NCI-H2107 treated with DMSO at 0.1 percent for 48 hours (cell line): ENCODE data around the gene ACOXL.
A peak's percentile ranks its signal among the peaks of the same experiment; 100 is the strongest.

ENCODE experiments used
- DNase-seq: peaks from one replicate; lab custom pipeline; 2025; ENCODE audit not compliant: unreplicated experiment; lab: John Stamatoyannopoulos, UW

The ACOXL gene

DNA sequence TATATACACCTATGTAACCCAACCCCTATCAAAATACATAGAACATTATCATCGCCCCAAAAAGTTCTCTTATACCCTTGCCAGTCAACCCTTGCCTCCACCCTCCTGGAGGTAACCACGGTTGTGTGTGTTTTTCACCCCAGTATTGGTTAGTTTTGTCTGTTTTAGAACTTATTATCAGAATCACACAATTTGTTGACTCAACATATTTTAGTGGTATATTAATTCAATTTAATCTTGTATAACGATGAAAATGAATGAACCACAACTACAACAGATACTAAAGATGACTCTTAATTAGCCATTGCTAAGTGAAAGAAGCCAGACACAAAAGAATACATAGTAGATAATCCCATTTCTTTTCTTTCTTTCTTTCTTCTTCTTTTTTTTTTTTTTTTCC is 19.3 kb downstream of the ACOXL start:
- no peak for DNase-seq

DNA sequence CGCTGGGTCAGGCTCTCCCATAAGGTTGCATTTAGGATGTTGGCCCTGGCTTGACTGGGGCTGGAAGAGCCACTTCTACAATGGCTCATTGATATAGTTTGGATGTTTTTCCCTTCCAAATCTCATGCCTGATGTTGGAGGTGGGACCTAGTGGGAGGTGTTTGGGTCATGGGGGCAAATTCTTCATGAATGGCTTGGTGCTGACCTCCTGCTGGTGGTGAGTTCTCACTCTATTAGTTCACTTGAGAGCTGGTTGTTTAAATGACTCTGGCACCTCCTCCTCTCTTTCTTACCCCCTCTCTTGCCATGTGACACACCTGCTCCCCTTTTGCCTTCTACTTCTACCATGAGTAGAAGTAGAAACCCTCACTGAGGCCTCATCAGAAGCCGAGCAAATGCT is 20.5 kb downstream of the ACOXL start:
- DNase-seq = no peak

GRCh38 chr2:110755491-110756078 is 23.2 kb downstream of the ACOXL start:
- DNase-seq = no peak

- no peak for DNase-seq
Observed at GRCh38 chr2:110759411-110759810, 27.0 kb downstream of the ACOXL start.

GRCh38 chr2:110764931-110765330 is 32.6 kb downstream of the ACOXL start:
- DNase-seq = no peak

DNA sequence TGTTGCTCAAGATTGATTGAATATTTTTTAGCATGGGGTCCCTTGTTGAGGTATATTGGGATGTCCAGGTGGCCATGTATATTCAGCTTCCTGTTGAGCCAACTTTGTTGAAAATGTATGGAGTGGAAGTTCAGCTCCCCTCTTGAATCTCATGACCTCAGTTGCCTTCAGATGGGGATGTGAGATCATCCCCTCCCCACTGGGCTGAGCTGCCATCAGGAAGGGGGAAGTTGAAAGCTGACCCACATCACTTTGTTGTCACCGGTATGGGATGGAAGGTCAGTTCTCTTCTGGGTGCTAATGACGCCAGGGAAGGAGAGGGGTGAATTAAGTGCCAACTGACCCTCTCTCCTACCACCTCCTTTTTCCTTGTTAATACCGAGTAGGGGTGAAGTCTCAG is 33.9 kb downstream of the ACOXL start:
- no peak for DNase-seq

DNA sequence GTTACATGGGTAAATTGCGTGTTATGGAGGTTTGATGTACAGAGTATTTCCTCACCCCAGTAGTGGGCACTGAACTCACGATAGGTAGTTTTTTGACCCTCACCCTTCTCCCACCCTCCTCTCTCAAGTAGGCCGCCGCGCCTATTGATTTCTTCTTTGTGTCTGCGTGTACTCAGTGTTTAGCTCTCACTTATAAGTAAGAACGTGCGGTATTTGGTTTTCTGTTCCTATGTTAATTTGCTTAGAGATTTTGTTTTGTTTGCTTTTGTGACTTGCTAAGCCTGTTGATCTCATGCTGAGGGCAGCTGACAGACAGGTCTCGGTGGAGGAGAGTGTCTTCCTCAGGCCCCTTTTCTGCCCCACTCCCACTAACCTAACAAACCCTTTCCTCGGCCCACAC is 36.2 kb downstream of the ACOXL start:
- peak; percentile 74 for DNase-seq

GRCh38 chr2:110770404-110770958 is 38.1 kb downstream of the ACOXL start:
- DNase-seq = peak; percentile 47

- DNase-seq = no peak
Observed at GRCh38 chr2:110770959-110771431, 38.6 kb downstream of the ACOXL start.

DNA sequence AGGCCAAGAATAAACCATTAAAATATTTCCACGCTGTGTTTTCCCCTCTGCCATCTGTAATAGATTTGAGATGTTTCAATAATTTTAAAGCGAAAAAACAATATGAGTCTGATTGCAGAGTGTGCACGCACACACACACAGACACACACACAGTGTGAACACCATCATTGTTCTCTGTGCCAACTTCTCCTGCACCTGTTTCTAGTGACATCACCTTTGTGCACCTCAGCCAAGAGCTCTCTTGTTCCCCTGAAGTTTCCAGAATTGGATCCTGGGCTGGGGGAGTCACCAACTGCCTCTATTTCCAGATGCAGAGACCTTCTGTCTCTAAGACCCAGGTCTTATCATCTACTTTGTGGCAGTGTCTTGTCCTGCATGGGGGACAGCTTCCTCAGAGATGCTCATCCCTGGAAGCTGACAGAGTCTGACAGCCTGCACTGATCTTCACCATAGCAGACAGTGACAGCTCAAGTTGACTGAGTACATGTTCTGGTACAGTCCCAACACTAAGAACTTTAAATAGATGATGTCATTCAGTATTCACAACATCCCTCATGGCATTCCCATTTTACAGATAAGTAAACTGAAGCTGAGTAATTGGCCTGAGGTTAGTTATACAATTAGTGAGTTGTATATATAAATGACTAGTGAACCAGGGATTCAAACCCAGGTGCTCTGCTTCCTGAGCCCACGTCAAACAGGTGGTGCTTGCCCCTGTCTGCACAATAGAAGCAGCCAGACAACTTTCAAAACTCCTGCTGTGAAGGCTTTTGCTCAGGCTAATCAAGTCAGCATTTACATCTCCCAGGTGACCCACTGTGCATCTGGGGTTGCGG is 39.4 kb downstream of the ACOXL start:
- peak; percentile 86 for DNase-seq

- DNase-seq = no peak
Observed at GRCh38 chr2:110772383-110772755, 40.0 kb downstream of the ACOXL start.

DNA sequence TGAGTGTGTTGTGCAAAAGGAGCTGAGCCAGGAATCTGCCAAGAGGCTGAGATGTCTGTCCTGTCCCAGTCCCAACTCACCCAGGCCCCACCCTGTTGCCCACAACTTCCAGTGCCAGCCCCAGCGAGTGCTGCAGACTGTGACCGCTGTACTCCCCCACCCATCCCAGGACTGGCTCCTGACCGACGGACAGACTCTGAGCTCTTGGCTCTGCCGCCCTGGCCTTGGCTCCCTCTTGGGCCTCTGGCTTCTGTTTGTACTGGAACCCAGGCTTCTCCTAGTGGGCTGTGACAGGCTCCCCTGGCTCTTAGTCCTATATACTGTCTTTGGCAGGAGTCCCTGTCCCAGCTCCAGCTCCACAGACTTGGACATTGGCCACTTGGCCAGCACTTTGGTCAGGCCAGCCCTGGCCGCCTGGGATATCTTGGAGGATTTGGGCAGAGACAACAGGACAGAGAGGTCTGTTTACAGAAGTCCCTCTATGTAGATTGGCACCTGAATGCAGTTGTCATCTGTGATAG is 41.1 kb downstream of the ACOXL start:
- no peak for DNase-seq

DNA sequence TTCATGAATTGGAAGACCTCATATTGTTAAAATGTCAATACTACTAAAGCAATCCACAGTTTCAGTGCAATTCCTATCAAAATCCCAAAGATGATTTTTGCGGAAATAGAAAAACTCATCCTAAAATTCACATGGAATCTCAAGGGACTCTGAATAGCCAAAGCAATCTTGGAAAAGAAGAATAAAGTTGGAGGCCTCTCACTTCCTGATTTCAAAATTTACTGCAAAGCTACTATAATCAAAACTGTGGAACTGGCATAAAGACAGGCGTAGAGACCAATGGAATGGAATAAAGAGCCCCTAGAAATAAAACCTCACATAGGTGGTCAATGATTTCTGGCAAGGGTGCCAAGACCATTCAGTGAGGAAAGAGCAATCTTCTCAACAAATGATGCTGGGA is 42.3 kb downstream of the ACOXL start:
- DNase-seq = no peak

GRCh38 chr2:110777531-110778311 is 45.3 kb downstream of the ACOXL start:
- no peak for DNase-seq

DNA sequence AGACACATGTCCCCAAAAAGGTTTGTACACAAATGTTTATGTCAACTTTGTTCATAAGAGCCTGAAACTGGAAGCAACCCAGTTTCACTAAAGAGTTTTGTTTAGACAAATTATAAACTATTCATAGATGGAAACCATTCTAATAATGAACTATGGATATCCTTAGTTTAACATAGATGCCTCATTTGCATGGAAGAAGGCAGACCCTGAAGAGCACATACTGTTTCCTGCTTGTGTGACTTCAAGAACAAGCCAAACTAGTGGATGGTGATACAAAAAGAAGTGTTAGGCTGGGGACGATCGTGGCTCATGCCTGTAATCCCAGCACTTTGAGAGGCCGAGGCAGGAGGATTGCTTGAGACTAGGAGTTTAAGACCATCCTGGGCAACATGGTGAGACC is 48.1 kb downstream of the ACOXL start:
- DNase-seq = no peak

DNA sequence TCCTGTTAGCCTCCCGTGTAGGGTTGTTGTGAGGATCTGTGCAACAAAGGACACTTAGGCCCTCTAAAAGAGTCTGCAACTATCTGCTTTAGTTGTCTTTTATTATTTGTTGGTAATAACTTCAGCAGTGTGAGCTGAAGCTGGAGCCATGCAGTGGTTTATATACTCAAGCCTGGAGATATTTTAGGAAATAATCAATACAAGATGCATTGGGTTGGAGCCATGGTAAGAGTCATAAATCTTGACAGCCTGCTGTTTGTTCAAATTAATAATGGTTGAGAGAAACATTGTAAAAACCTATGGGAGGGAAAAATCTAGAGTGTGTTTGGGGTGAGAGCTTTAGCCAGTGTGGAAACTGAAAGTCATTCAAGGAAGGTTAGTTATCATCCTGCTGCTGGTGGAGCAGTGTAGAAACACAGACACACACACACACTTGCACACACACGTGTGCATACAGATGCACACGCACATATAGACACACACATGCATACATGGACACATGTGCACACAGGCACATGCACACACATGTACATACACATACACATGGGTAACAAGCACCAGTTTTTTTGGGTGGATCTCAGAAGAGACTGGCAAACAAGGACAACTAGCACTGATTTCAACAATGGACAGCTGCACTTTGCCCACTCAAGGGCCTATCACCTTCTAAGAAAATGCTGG is 51.0 kb downstream of the ACOXL start:
- DNase-seq = no peak

GRCh38 chr2:110784047-110784631 is 51.8 kb downstream of the ACOXL start:
- no peak for DNase-seq

GRCh38 chr2:110785439-110785838 is 53.1 kb downstream of the ACOXL start:
- no peak for DNase-seq

DNA sequence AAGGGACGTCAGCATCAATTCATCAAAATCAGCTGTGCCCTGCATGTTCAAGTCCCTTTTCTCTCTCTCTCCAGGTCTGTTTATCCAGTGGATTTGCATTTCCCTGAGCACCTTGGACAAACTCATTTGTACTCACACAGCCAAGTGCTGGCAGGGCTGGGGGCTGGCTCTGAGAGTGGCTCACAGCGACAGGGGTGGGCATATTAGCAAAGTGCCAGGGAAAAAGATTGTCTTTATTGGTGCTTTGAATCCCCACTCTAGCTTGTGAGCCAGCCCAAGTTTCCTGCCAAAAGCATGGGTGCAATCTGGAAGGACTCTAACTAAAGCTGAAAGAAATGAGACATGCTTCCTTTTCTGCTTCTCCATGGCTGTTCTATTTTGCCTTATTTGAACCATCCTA is 56.6 kb downstream of the ACOXL start:
- no peak for DNase-seq

DNA sequence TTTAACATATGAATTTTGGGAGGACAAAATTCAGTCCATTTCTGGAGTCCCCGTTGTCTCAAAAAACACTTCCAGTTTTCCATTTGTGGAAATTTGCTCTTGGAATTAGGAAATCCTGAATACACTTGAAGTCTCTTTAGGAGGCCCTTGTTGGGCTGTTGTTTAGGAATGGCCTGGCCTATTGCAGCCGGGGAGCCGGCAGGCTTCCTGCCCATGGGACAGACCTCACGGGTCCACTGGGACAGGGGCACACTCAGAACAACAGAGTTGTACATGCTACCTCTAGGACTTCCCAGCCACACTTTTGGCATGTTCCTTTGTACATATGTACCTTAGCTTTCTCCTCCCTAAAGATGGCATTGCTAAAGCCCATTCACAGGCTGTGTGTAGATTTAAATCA is 57.3 kb downstream of the ACOXL start:
- no peak for DNase-seq
